Epithelial cell of esophagus (primary cell): Measurements from ENCODE around the gene CDK4.

ENCODE experiments used
- DNase-seq: peaks from one replicate; pipeline ENCODE4 v3.0.0; 2010; ENCODE audit warnings: low read depth
- H3K4me3 ChIP-seq: 2 replicates; pipeline ENCODE4 v1.5.1; 2011; ENCODE audit warnings: mild to moderate bottlenecking, low read length, control low read depth
- TF ChIP-seq, protein P1 (sequence below): IDR thresholded peaks from 2 replicates; pipeline ENCODE4 v1.5.1; 2011; ENCODE audit warnings: low read depth, mild to moderate bottlenecking, low read length, control low read depth, inconsistent platforms; ENCODE audit not compliant: insufficient read depth; ENCODE audit errors: missing control alignments

Gene CDK4

DNA sequence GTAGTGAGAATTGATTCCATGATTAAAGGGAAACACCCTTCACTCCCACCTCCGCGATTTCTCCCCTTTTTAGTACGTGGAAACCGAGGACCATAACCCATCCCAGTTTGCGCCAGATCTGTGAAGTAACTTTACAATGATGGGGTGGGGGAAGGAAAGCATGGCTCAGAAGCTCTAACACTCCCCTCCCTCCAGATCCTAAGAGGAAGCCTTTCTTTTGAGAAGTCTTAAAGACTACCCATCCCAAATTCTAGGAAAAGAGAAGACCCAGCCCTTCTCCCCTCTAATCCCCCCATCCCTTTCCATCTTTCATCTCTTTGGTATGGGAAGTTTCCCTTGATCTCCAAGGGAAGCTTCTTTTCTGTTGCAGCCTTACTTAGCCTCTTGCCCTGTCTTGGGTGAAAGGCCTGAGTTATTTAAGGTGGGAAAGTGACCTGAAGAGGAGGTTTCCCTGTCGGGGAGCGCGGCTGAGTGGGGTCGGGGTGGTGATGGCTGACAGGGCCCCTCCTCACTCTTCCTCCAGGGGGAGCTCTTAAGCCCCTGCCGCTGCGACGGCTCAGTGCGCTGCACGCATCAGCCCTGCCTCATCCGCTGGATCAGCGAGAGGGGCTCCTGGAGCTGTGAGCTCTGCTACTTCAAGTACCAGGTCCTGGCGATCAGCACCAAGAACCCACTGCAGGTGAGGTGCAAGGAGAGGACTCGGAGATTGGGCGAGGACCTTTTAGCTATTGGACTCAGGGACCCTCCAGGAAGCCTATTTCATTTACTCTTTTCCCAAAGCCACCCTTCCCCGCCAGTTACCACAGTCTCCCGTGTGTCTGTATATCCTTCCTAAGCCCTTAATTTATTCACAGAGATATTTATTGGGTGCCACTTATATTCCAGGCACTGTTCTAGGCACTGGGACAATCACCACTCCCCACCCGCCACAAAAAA lies 4.6 kb upstream of the CDK4 start:
- peak overlapping the region; percentile 49 for H3K4me3 ChIP-seq
- TF ChIP-seq, protein P1, sequence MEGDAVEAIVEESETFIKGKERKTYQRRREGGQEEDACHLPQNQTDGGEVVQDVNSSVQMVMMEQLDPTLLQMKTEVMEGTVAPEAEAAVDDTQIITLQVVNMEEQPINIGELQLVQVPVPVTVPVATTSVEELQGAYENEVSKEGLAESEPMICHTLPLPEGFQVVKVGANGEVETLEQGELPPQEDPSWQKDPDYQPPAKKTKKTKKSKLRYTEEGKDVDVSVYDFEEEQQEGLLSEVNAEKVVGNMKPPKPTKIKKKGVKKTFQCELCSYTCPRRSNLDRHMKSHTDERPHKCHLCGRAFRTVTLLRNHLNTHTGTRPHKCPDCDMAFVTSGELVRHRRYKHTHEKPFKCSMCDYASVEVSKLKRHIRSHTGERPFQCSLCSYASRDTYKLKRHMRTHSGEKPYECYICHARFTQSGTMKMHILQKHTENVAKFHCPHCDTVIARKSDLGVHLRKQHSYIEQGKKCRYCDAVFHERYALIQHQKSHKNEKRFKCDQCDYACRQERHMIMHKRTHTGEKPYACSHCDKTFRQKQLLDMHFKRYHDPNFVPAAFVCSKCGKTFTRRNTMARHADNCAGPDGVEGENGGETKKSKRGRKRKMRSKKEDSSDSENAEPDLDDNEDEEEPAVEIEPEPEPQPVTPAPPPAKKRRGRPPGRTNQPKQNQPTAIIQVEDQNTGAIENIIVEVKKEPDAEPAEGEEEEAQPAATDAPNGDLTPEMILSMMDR, result peak; percentile 82
- peak; percentile 60 for DNase-seq

DNA sequence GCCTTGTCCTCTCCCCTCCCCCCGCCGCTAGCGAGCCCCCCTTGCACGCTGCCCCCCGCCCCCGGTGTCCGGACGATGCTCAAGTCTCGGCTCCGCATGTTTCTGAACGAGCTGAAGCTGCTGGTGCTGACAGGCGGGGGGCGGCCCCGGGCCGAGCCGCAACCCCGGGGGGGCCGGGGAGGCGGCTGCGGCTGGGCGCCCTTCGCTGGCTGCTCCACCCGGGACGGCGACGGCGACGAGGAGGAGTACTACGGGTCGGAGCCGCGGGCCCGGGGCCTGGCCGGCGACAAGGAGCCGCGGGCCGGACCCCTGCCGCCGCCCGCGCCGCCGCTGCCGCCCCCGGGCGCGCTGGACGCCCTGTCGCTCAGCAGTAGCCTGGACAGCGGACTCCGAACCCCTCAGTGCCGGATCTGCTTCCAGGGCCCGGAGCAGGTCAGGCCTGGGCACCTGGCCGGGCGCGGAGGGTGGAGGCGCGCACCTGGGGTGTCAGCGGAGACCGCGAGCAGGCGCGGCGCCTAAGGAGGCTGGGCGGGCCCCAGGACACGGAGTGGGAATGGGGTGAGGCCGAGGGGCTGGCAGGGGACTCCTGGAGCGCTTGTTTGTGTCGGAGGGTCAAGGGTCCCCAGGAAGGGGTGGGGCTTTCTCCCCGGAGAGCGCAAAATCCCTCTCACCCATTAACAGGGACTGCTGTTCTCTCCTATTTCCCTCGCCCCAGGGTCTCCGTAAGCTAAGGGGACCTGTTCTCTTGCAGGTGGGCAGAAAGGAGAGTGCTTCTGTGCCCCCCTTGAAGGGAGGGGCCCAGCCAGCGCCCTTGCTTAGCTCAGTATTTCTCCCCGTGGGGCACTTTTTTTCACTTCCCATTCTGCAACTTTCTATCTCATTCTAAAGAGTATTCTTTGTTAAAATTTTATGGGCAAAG lies 3.6 kb upstream of the CDK4 start:
- peak; percentile 35 for DNase-seq
- TF ChIP-seq, protein P1, result no peak
- H3K4me3 ChIP-seq, result peak overlapping the region; percentile 49

DNA sequence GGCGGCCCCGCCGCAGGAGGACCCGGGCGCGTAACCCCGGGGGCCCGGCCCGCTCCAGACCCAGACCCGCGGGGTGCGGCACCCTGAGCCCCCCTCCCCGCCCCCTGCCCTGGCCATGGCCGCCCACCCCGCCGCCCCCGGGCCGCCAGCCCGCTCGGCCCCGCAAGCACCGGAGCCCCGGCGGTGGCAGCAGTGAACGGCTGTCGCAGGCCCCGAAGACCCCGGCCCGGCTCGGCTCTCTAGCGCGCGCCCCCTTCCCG lies 3.0 kb upstream of the CDK4 start:
- TF ChIP-seq, protein P1, result no peak
- DNase-seq, result no peak
- H3K4me3 ChIP-seq, result peak overlapping the region; percentile 49

DNA sequence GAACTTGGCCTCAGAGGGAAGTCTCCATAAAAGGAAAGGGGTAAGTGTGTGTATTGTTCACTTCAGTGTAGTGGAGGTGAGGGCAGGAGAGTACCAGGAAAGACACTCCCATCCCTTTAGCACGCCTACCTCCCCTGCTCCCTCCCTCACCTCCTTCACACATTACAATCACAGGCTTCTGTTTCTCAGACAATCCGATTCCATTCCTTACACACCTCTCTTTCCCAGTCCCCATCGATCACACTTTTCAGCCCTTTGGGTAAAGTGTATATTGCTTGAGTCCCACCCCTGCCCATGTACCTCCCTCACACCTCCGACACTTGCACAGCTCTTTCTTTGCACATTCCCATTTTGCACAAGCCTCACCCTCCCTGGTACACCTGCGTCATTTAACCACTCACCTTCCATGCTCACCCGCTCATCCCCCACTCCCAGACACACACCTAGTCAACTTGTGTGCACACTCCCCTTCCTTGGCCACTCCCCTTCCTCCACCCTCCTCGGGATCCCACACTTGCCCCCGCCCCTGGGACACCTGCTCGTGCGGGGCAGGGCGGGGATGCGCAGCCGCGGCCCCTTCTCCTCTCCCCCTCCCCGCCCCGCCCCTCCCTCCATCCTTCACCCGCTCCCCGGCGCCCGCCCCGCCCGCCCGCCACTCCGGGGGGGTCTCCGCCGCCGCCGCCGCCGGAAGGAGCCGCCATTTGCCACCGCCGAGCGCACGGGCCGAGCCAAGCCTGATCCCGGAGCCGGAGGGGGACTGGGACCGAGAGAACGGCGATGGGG lies 2.5 kb upstream of the CDK4 start, which contains the start of gene MARCHF9:
Gene MARCHF9, plus strand, starts transcription at position 693 of the 783 bp plus-strand sequence. CDS start 426 bp downstream, outside the sequence.
- TF ChIP-seq, protein P1, result no peak
- peak; percentile 89 for DNase-seq
- peak within 1 kb of the TSS; percentile 49 for H3K4me3 ChIP-seq

DNA sequence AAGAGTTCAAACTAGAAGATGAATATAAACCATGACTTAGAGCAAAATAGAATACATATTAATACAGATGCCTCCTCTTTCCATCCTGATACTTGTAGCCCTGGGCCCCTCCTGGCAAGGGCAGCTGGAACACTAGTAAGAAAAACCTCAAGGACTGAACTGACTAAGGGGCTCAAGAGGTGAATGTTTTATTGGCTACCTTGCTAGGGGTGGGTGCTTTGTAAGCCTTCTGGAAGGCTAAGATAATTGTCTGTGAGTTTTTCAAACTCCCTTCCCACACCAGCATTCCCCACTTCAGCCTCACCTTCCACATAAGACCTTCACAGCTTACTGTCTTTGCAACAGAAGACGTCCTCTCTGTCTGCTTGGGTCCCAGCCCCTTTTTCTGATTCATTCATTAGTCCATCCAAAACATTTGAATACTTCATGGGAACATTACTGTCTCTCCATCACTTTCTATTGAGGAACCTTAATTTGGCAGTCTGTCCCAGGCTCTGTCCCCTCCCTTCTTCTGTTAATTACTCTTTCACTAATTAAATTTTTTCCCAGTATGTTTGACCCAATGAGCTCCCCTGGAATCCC lies 1.7 kb upstream of the CDK4 start:
- no peak for DNase-seq
- TF ChIP-seq, protein P1, result no peak
- no peak overlapping the region for H3K4me3 ChIP-seq

DNA sequence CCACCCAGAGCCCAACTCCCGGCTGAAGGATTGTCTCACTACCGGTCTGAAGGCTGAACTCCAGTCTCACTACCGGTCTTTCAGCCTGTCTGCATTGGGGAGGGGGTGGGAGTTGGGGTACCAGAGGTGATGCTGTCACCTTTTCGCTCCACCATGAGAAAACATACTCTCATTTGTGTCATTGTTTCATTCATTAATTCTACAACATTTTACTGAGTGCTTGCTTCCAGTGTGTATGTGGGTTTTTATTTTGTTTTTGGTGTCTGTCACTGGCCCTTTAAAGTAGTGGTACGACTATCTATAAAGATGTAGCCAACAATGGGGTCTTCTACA lies 524 bp upstream of the CDK4 start:
- no peak for DNase-seq
- TF ChIP-seq, protein P1, result no peak
- H3K4me3 ChIP-seq, result peak overlapping the region; percentile 94
